Prostate gland (tissue), 2 donors: Measurements from ENCODE around the gene PRDM11.

ENCODE experiments used
- POLR2AphosphoS5 ChIP-seq: sonication (generic); formaldehyde crosslinking; IDR thresholded peaks from one replicate; pipeline ENCODE4 v1.6.1; 2017; ENCODE audit warnings: antibody characterized with exemption
- TF ChIP-seq, protein P1 (sequence below), 4 experiments: fragments of 200-600 bp in 2 of 4; fragments of 450-650 bp in 2 of 4; sonication (generic) in 2 of 4; IDR thresholded peaks; 1 replicate in 3 of 4; 2 replicates in 1 of 4; pipeline ENCODE4 v1.5.1; 2016 to 2019; ENCODE audit warnings: antibody characterized with exemption in 4 of 4, mild to moderate bottlenecking in 2 of 4, moderate library complexity in 2 of 4

DNA sequence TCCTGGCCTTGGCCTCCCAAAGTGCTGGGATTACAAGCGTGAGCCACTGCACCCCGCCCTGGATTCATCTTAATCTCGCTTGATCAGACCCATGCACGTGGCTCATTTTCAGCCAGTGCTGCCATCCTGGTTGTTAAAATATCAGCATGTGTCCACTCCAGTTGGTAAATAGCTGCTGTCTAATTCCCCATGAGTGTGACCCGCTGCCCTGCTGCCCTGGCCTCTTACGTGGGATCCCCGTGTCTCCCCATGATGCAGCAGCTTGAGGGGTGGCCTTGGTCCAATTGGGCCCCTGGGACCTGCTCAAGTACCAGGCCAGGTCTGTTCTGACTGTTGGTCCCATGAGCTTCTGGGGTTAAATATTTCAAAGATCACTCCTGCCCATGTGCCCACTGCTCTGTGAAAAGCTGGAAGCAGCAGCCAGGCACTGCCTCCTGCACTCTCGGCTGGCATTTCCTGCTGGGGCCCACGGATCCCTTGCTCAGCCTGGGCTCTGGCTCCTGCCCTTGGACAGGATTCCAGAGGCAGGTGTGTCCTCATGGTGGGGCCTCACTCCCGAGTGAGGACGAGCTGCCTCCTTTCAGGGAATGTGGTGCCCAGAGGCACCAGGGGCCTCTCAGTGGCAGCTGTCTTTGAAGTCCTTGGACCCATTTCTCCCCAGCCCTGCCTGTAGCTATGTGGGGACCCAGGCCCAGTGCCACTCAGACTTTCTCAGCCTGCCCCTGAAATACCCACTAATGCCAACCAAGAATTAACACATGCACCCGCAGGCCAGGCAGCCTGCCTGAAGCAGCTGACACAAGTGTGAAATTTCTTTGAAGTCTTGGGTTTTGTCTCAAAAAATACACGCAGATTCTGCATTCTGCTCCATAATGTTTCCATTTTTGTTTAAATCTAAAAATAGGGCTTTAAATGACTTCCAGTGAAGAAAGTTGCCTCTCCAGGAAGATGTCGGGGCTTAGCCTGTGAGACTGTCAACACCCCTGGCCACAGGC is 38.1 kb upstream of the PRDM11 start:
- TF ChIP-seq, protein P1, sequence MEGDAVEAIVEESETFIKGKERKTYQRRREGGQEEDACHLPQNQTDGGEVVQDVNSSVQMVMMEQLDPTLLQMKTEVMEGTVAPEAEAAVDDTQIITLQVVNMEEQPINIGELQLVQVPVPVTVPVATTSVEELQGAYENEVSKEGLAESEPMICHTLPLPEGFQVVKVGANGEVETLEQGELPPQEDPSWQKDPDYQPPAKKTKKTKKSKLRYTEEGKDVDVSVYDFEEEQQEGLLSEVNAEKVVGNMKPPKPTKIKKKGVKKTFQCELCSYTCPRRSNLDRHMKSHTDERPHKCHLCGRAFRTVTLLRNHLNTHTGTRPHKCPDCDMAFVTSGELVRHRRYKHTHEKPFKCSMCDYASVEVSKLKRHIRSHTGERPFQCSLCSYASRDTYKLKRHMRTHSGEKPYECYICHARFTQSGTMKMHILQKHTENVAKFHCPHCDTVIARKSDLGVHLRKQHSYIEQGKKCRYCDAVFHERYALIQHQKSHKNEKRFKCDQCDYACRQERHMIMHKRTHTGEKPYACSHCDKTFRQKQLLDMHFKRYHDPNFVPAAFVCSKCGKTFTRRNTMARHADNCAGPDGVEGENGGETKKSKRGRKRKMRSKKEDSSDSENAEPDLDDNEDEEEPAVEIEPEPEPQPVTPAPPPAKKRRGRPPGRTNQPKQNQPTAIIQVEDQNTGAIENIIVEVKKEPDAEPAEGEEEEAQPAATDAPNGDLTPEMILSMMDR (IDR thresholded peaks at IDR 0.05) = no peak
- no peak for TF ChIP-seq POLR2AphosphoS5
